Neural progenitor cell (in vitro differentiated cells): ENCODE data around the gene POLR2E.

Experiments used
- CTCF ChIP-seq: fragments of 200-600 bp; sonication (generic); IDR thresholded peaks from 2 replicates; pipeline ENCODE4 v1.5.1; 2017; ENCODE audit warnings: antibody characterized with exemption, mild to moderate bottlenecking
- EZH2 ChIP-seq: fragments of 200-600 bp; sonication (generic); IDR thresholded peaks from 2 replicates; pipeline ENCODE4 v1.6.1; 2017; ENCODE audit warnings: antibody characterized with exemption, mild to moderate bottlenecking, moderate library complexity
- EZH2phosphoT487 ChIP-seq: fragments of 200-600 bp; sonication (generic); IDR thresholded peaks from 2 replicates; pipeline ENCODE4 v1.6.1; 2017; ENCODE audit warnings: antibody characterized with exemption

- no peak for TF ChIP-seq CTCF
- no peak for TF ChIP-seq EZH2
- TF ChIP-seq EZH2phosphoT487, result no peak
Observed at GRCh38 chr19:1105873-1106840, 11.0 kb upstream of the POLR2E start.
